HCT116 (cell line): ENCODE data around the gene TIMP4. TPM values are rescaled to one million over a fixed set of nuclear protein-coding genes. Genes with fewer than 3 reads are reported as not detected.

Source experiments
- ATAC-seq: fragments of 200-7000 bp; cut with Tn5 transposase; 2 replicates; pipeline ENCODE4 v1.9.1; 2020; ENCODE audit warnings: mild to moderate bottlenecking, moderate library complexity
- BruUV-seq: library from RNA; stranded (reverse); fragments of 400-500 nt; replicated peaks from 2 replicates; lab custom pipeline; 2021; lab: Mats Ljungman, UMichigan
- CTCF ChIA-PET: fragments of 300-600 bp; sonication (Branson Sonifier 250); formaldehyde crosslinking; loops from one replicate; lab custom pipeline; 2021; ENCODE audit warnings: antibody characterized with exemption; lab: Charles Lee
- POLR2A ChIA-PET: fragments of 300-600, 350-600 bp; sonication (Branson Sonifier 250); formaldehyde crosslinking; loops from one replicate; lab custom pipeline; 2021; ENCODE audit warnings: antibody characterized with exemption; lab: Charles Lee
- RAD21 ChIA-PET, 2 experiments: fragments of 300-600 bp; sonication (Branson Sonifier 250); formaldehyde crosslinking; loops; one replicate each; lab custom pipeline; 2023; ENCODE audit warnings: low total read pairs in 2 of 2; ENCODE audit not compliant: uncharacterized antibody in 2 of 2, unreplicated experiment in 2 of 2, low non-redundant PET in 1 of 2; lab: Charles Lee
- DNase-seq: peaks from one replicate; pipeline ENCODE4 v3.0.0-alpha.2; 2010; ENCODE audit warnings: low read depth, low spot score
- H2AFZ ChIP-seq: fragments of 200-600 bp; shearing (Covaris generic), sonication (generic); 2 replicates; pipeline ENCODE4 v1.6.1; 2017; ENCODE audit warnings: low read depth, mixed run types, mixed read lengths, antibody characterized with exemption, low read length; ENCODE audit not compliant: poor library complexity, severe bottlenecking
- H3K27ac ChIP-seq: 2 replicates; pipeline ENCODE4 v1.5.1; 2012; ENCODE audit warnings: low read depth, low read length
- H3K27me3 ChIP-seq: fragments of 200-600 bp; sonication (generic); 2 replicates; pipeline ENCODE4 v1.6.1; 2016; ENCODE audit warnings: mixed run types, low read length, mixed read lengths; ENCODE audit not compliant: insufficient read depth
- H3K36me3 ChIP-seq, 2 experiments: fragments of 200-500 bp in 1 of 2; fragments of 200-600 bp in 1 of 2; sonication (Bioruptor generic) in 1 of 2; sonication (generic) in 1 of 2; 2 replicates each; pipeline versions ENCODE4 v1.5.1 to v1.6.1; 2014 to 2016; ENCODE audit warnings: low read length in 2 of 2, inconsistent platforms in 1 of 2, mixed read lengths in 1 of 2, mixed run types in 1 of 2; ENCODE audit not compliant: insufficient read depth in 2 of 2, control insufficient read depth in 1 of 2
- H3K4me1 ChIP-seq, 2 experiments: fragments of 200-600 bp in 1 of 2; sonication (generic) in 1 of 2; 2 replicates each; pipeline versions ENCODE4 v1.5.1 to v1.6.1; 2012 to 2017; ENCODE audit warnings: low read length in 2 of 2, inconsistent platforms in 1 of 2, mild to moderate bottlenecking in 1 of 2, mixed read lengths in 1 of 2, mixed run types in 1 of 2, moderate library complexity in 1 of 2; ENCODE audit not compliant: insufficient read depth in 2 of 2, control insufficient read depth in 1 of 2
- H3K4me2 ChIP-seq: fragments of 200-600 bp; sonication (generic); 2 replicates; pipeline ENCODE4 v1.6.1; 2017; ENCODE audit warnings: mixed run types, low read length, mixed read lengths
- H3K4me3 ChIP-seq, 2 experiments: fragments of 200-600 bp in 1 of 2; sonication (generic) in 1 of 2; replicated peaks in 1 of 2; 2 replicates each; pipeline ENCODE4 v1.5.1; 2011 to 2016; ENCODE audit warnings: low read length in 2 of 2, control low read depth in 1 of 2, low read depth in 1 of 2, mild to moderate bottlenecking in 1 of 2, mixed read lengths in 1 of 2, mixed run types in 1 of 2
- H3K79me2 ChIP-seq: fragments of 200-600 bp; sonication (generic); 2 replicates; pipeline ENCODE4 v1.6.1; 2017; ENCODE audit warnings: mild to moderate bottlenecking, mixed run types, low read length, moderate library complexity, mixed read lengths; ENCODE audit not compliant: insufficient read depth
- H3K9ac ChIP-seq: fragments of 200-600 bp; sonication (generic); 2 replicates; pipeline ENCODE4 v1.6.1; 2016; ENCODE audit warnings: low read length, mixed read lengths
- H3K9me2 ChIP-seq: fragments of 200-600 bp; sonication (generic), shearing (Covaris generic); 2 replicates; pipeline ENCODE4 v1.6.1; 2017; ENCODE audit warnings: mixed run types, mild to moderate bottlenecking, moderate library complexity; ENCODE audit not compliant: insufficient read depth
- H3K9me3 ChIP-seq, 2 experiments: fragments of 200-500 bp in 1 of 2; fragments of 200-600 bp in 1 of 2; sonication (Bioruptor generic) in 1 of 2; sonication (generic) in 1 of 2; 2 replicates each; pipeline ENCODE4 v1.6.1; 2014 to 2017; ENCODE audit warnings: low read length in 2 of 2, mixed read lengths in 2 of 2, inconsistent platforms in 1 of 2, low read depth in 1 of 2, mild to moderate bottlenecking in 1 of 2, mixed run types in 1 of 2, moderate library complexity in 1 of 2; ENCODE audit not compliant: control insufficient read depth in 1 of 2, insufficient read depth in 1 of 2
- H4K20me1 ChIP-seq: fragments of 200-600 bp; sonication (generic), shearing (Covaris generic); 2 replicates; pipeline ENCODE4 v1.6.1; 2017; ENCODE audit warnings: mixed run types, mild to moderate bottlenecking, moderate library complexity; ENCODE audit not compliant: insufficient read depth
- CBX3 ChIP-seq: IDR thresholded peaks from 2 replicates; pipeline ENCODE4 v1.6.1; 2012; ENCODE audit warnings: low read depth
- CEBPB ChIP-seq: IDR thresholded peaks from 2 replicates; pipeline ENCODE4 v1.6.1; 2012; ENCODE audit warnings: low read depth
- EGR1 ChIP-seq: IDR thresholded peaks from 2 replicates; pipeline ENCODE4 v1.6.1; 2012; ENCODE audit warnings: low read depth
- EZH2 ChIP-seq: fragments of 200-600 bp; sonication (generic); IDR thresholded peaks from 2 replicates; pipeline ENCODE4 v1.6.1; 2017; ENCODE audit warnings: antibody characterized with exemption, mixed run types
- EZH2phosphoT487 ChIP-seq: fragments of 200-600 bp; IDR thresholded peaks from 2 replicates; pipeline ENCODE4 v1.6.1; 2018; ENCODE audit warnings: antibody characterized with exemption, borderline replicate concordance
- FOSL1 ChIP-seq: IDR thresholded peaks from 2 replicates; pipeline ENCODE4 v1.6.1; 2012; ENCODE audit warnings: low read depth
- POLR2A ChIP-seq: IDR thresholded peaks from 2 replicates; pipeline ENCODE4 v1.7.0; 2011; ENCODE audit warnings: borderline replicate concordance; ENCODE audit not compliant: insufficient read depth, insufficient read length; ENCODE audit errors: extremely low read depth
- POLR2AphosphoS5 ChIP-seq: IDR thresholded peaks from 2 replicates; pipeline ENCODE4 v1.6.1; 2011; ENCODE audit warnings: mild to moderate bottlenecking, low read depth, low read length, moderate library complexity
- RAD21 ChIP-seq: IDR thresholded peaks from 2 replicates; pipeline ENCODE4 v1.6.1; 2012; ENCODE audit warnings: low read depth, mild to moderate bottlenecking
- SIN3A ChIP-seq: IDR thresholded peaks from 2 replicates; pipeline ENCODE4 v1.6.1; 2012; ENCODE audit warnings: low read depth
- SP1 ChIP-seq: IDR thresholded peaks from 2 replicates; pipeline ENCODE4 v1.6.1; 2012; ENCODE audit warnings: low read depth
- YY1 ChIP-seq: IDR thresholded peaks from 2 replicates; pipeline ENCODE4 v1.6.1; 2011; ENCODE audit warnings: low read length, low read depth, moderate library complexity, mild to moderate bottlenecking; ENCODE audit not compliant: insufficient replicate concordance; ENCODE audit errors: extremely low read depth
- ZNF274 ChIP-seq: fragments of 200-500 bp; sonication (Bioruptor generic); IDR thresholded peaks from 2 replicates; pipeline ENCODE4 v1.6.1; 2014; ENCODE audit warnings: mild to moderate bottlenecking, low read depth, low read length, inconsistent platforms
- intact Hi-C: fragments of 100-400 bp; cut with micrococcal nuclease; formaldehyde crosslinking; loops from 2 replicates; pipeline ENCODE4 v1.10.0; 2022
- total RNA-seq: library from RNA; stranded (reverse); gene quantifications from one replicate; pipeline ENCODE4 v1.2.1, GENCODE V29; 2021; ENCODE audit not compliant: unreplicated experiment
- TF ChIP-seq, protein P1 (sequence below), 3 experiments: fragments of 200-600 bp in 1 of 3; sonication (generic) in 1 of 3; IDR thresholded peaks in 2 of 3; conservative IDR thresholded peaks in 1 of 3; 2 replicates each; pipeline ENCODE4 v1.5.1; 2012 to 2017; ENCODE audit warnings: low read depth in 2 of 3, low read length in 2 of 3, antibody characterized with exemption in 1 of 3, borderline replicate concordance in 1 of 3, control low read depth in 1 of 3, mild to moderate bottlenecking in 1 of 3, mixed read lengths in 1 of 3, mixed run types in 1 of 3, moderate library complexity in 1 of 3; ENCODE audit not compliant: insufficient read depth in 1 of 3

The TIMP4 gene
- total RNA-seq, 1 experiment from 2014 or later, result not detected

DNA sequence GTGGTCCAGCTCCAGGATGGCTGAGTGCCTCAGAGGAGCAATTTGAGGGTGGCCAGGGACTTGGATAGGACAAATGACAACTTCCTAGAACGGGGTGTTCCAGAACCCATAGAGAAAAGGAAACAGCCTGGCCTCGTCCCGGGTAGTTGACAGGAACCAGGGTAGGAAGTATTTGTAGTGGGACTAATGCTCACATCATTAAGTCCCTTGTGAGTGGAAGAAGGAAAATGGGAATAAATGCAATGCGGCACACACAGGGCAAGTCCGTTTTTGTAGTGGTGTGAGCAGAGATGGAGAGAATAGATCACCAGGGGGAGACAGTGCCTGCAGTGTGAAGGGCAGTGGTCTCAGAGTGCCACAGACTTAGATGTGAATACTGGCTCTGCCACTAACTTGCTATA lies 19.6 kb downstream of the TIMP4 start:
- H4K20me1 ChIP-seq, result no peaks in the 10 kb centered on the region
- H3K4me3 ChIP-seq, result no peak overlapping the region
- DNase-seq (peak; percentile 29), ATAC-seq (peak; percentile 60; the same call in 1 of the 2 replicates)
- no peak for TF ChIP-seq EZH2phosphoT487
- no peak for TF ChIP-seq ZNF274
- peak; percentile 91 for TF ChIP-seq RAD21
- TF ChIP-seq, protein P1, sequence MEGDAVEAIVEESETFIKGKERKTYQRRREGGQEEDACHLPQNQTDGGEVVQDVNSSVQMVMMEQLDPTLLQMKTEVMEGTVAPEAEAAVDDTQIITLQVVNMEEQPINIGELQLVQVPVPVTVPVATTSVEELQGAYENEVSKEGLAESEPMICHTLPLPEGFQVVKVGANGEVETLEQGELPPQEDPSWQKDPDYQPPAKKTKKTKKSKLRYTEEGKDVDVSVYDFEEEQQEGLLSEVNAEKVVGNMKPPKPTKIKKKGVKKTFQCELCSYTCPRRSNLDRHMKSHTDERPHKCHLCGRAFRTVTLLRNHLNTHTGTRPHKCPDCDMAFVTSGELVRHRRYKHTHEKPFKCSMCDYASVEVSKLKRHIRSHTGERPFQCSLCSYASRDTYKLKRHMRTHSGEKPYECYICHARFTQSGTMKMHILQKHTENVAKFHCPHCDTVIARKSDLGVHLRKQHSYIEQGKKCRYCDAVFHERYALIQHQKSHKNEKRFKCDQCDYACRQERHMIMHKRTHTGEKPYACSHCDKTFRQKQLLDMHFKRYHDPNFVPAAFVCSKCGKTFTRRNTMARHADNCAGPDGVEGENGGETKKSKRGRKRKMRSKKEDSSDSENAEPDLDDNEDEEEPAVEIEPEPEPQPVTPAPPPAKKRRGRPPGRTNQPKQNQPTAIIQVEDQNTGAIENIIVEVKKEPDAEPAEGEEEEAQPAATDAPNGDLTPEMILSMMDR (IDR thresholded peaks at IDR 0.05 in 2 of 3, conservative IDR thresholded peaks at IDR 0.05 in 1 of 3; ENCODE audit: borderline replicate concordance in 1 of 3, insufficient read depth in 1 of 3, low read depth in 2 of 3, low read length in 2 of 3), result peak; percentile 48 to 77 (median 58); a peak in 4 of 6 replicates
- BruUV-seq, result no TSS peak
- ChIA-PET CTCF (interaction anchor here (2.9 to 6.1 kb wide), 2 partner anchors 39 to 341 kb away, joined by 38 to 75 read pairs; no protein-coding TSS in a partner anchor), POLR2A (interaction anchor here (0.6 kb wide), 1 partner anchor 55 kb away, joined by 3 read pairs; no protein-coding TSS in a partner anchor), RAD21 (interaction anchor here in 1 of 2 experiments (1.6 kb wide), 1 partner anchor 340 kb away, joined by 7 read pairs; no protein-coding TSS in a partner anchor)
- H3K4me2 ChIP-seq, result no peak overlapping the region
- intact Hi-C loops, result loop anchor here (1.0 to 5.0 kb wide), 5 partner anchors 37 to 753 kb away; partner anchors contain the start of gene PPARG
- no peaks in the 10 kb centered on the region for H3K36me3 ChIP-seq
- H3K27me3 ChIP-seq, result no peaks in the 10 kb centered on the region
- no peak overlapping the region for H3K27ac ChIP-seq
- peaks cover 0 to 5% of the 10 kb centered on the region in 2 experiments; a peak in 1 of 4 replicates for H3K4me1 ChIP-seq
- no peaks in the 10 kb centered on the region for H3K79me2 ChIP-seq
- no peak overlapping the region for H2AFZ ChIP-seq
- H3K9me2 ChIP-seq, result no peaks in the 10 kb centered on the region
- H3K9ac ChIP-seq, result no peak overlapping the region
- H3K9me3 ChIP-seq, result no peaks in the 10 kb centered on the region

DNA sequence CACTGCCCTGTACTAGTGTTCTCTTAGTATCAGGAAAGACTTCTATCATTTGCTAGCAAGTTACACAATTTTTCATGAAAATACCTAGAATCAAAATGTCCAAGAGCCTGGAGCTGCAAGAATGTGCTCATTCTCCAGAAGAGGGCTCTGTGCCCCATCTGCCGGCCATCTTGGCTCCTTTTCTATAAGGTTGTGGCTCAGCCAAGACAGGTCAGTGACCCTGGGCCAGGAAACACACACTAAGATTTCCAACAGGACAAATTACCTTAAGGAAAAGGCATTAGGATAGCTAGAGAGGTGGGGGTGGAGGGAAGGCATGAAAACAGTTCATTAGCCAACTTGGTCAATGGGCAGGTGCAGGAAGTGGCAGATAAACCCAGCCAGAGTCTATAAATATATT lies 20.7 kb downstream of the TIMP4 start:
- H3K27me3 ChIP-seq, result no peaks in the 10 kb centered on the region
- intact Hi-C loops, result loop anchor here (2.0 to 5.0 kb wide), 2 partner anchors 151 to 754 kb away; partner anchors contain the start of gene PPARG
- no peak overlapping the region for H3K4me2 ChIP-seq
- no peak overlapping the region for H3K4me3 ChIP-seq
- no peak overlapping the region for H3K27ac ChIP-seq
- no peak overlapping the region for H3K9ac ChIP-seq
- ChIA-PET POLR2A (no interaction called here), CTCF (interaction anchor here (0.9 to 6.1 kb wide), 4 partner anchors 40 to 345 kb away, joined by 3 to 75 read pairs (median 22); no protein-coding TSS in a partner anchor), RAD21 (interaction anchor here (1.0 to 1.6 kb wide), 2 partner anchors 342 kb away, joined by 5 to 7 read pairs; no protein-coding TSS in a partner anchor)
- H3K9me3 ChIP-seq, result no peaks in the 10 kb centered on the region
- ATAC-seq, result peak; percentile 62
- no TSS peak for BruUV-seq
- no peaks in the 10 kb centered on the region for H3K4me1 ChIP-seq
- H3K79me2 ChIP-seq, result no peaks in the 10 kb centered on the region
- no peaks in the 10 kb centered on the region for H3K9me2 ChIP-seq
- peak; percentile 8 for DNase-seq
- no peaks in the 10 kb centered on the region for H4K20me1 ChIP-seq
- H2AFZ ChIP-seq, result no peak overlapping the region
- no peaks in the 10 kb centered on the region for H3K36me3 ChIP-seq
- no peak for TF ChIP-seq POLR2A
- no peak for TF ChIP-seq CEBPB
- TF ChIP-seq SIN3A, result no peak
- no peak for TF ChIP-seq ZNF274
- TF ChIP-seq RAD21, result peak; percentile 84
- TF ChIP-seq SP1, result no peak
- no peak for TF ChIP-seq POLR2AphosphoS5
- no peak for TF ChIP-seq EGR1
- no peak for TF ChIP-seq FOSL1
- TF ChIP-seq YY1, result peak; percentile 89
- TF ChIP-seq EZH2, result no peak
- TF ChIP-seq EZH2phosphoT487, result no peak
- TF ChIP-seq CBX3, result no peak
